Stimulated activated CD4-positive, alpha-beta T cell treated with anti-CD3 and anti-CD28 coated beads, TNF-alpha, amount 100 ng/mL, for 4 hours (primary cell): ENCODE measurements around the gene PLCH2.

ENCODE experiments used
- DNase-seq, 3 experiments: peaks; one replicate each; pipeline ENCODE4 v3.0.0-alpha.2; 2020; ENCODE audit warnings: low read depth in 3 of 3

PLCH2 gene

GRCh38 chr1:2513939-2514652, 38.0 kb downstream of the PLCH2 start:
- no peak for DNase-seq

DNA sequence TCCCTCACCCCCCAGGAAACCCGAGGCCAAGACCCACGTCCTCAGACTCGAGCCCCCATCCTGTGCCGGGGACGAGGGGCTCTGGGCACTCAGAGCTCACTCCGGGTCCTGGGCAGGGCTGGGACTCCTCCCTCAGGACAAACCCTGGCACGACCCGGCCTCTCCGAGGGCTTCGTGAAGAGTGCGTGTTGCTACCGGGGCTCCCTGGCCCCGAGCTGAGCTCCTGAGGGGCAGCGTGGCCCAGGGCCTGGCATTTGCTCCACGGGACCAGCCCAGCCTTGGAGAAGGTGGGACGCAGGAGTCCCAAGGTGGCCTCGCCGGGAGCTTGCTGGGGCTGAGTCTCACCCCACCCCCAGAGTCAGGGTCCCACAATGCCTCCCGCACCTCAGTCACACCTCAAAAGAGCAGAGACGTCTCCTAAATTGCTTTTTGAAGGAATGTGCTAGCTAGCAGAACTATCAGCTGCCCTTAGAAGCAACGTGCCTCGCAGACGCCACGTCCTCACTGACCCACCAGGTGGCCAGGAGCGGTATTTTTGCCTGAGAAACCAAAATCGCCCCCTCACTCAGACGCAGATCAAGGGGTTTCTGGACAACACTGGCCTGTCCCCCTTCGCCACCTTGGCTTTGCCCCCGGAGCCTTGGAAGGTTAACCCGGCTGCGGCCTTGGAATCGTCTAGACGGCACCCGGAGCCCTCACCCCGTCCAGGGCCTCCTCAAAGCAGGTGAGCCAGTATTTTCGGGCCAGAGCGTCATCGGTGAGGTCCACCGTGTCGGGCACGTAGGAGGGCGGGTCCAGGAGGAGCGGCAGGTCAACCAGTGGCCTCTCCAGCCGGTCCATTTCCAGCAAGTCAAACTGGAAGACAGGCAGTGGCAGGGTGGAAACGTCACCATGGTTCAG, 39.0 kb downstream of the PLCH2 start:
- DNase-seq = no peak

DNA sequence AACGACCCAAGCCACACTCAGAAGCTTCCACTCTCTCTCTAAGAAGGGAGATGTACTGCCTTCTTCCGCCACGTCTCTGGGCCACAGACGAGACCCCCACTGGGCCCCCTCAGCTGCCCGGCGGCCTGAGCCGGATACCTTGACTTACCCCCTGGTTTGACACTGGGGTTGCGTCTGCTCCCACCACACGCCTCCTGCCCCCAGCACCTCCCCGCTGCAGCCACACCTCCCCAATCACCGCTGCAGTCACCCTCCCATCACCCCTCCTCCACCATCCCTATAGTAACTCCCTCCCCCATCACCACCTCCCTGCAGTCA, 39.6 kb downstream of the PLCH2 start:
- no peak for DNase-seq

GRCh38 chr1:2516124-2516523, 40.0 kb downstream of the PLCH2 start:
- DNase-seq = no peak

DNA sequence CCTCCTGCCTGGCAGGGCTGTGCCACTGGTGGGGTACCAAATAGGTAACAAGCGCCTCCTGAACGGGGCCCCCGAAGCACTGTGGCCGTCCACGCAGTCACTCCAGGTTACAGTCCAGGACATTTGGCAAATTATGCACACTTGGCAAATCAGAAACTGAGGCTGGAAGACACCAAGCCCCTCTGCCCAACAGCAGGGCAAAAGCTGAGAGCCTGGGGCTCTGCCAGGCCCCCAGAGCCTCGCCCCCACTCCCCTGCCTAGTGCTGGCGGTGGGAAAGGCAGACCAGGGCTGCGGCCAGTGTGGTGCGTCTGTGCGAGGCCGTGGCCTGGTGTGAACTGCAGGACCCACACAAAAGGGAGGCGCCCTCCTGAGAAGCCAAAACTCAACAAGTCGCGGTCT, 40.9 kb downstream of the PLCH2 start:
- no peak for DNase-seq

- DNase-seq = no peak
These were observed 41.9 kb downstream of the PLCH2 start for GRCh38 chr1:2517966-2518365.

DNA sequence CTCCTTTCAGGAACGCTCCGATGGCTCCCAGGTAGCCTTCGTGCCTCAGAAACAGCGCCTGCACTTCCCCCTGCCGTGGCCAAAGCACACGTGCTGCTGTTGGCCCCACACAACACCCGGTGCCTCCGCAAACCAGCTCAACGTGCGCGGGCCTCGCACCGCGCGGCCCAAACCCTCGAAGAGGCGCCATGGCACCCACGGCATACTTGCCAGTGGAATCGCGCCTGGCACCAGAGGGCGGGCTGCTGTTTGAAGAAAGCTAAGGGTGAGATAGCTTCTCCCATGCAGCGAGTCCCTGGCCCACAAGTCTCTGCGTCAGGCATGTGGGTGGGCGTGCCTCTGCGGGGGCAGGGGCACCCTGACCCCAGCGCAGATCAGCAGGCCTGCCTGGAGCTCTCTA, 42.4 kb downstream of the PLCH2 start:
- DNase-seq = no peak

- no peak for DNase-seq
These were observed 43.1 kb downstream of the PLCH2 start for GRCh38 chr1:2519029-2519685.

DNA sequence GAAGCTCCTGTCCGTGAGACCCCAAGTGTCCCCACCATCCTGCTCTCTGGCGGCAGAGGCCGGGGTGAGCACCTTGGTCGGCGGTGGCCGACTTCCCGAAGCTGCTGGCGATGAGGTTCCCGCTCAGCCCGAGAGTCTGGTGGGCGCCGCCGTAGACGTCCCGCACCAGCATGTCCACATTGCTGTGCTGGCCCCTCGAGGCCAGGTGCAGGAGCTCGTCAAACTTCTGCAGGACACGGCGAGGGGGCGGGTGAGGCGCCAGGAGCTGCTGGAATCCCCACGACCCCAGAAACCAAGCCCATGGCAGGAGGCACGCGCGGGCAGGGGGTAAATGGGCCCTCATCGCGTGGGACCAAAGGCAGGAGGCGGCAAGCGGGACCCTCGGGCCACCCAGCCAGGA, 43.6 kb downstream of the PLCH2 start:
- no peak for DNase-seq

DNA sequence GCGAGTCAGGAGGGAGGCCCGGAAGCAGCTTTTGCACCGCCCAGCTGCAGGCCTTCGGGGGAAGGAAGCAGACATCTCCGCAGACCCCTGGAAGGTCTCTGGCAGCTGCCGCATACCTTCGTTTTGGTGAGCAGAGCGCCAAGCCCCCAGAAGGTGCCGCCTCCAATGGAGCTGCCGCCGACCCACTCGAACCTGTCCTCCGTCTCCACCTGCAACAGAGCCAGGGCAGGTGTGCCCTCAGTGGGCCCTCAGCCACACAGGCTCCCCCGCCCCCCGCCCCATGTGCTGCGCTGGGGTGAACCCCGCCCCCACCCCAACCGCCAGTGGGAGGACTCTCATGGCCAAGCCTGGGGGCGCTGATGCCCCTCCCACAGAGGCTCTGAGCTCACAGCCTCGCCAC, 44.1 kb downstream of the PLCH2 start:
- DNase-seq = no peak

DNA sequence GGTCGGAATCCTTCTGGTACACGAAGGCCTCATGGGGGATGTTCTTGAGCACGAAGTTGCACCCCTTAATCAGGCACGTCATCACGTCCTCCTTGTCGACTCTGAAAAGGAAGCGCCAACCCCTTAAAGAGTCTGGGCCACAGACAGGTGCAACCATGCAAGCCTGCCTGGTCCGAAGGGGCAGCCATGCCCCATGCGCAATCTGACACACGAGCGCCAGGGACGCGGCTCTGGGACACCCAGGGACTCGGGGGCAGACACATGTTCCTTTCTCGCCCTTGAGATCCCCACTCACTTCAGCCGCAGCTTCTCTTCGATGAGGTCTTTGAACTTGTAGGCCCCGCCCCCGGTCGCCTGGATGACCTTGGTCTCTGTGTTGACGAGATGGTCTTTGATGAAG, 44.7 kb downstream of the PLCH2 start:
- no peak for DNase-seq

DNA sequence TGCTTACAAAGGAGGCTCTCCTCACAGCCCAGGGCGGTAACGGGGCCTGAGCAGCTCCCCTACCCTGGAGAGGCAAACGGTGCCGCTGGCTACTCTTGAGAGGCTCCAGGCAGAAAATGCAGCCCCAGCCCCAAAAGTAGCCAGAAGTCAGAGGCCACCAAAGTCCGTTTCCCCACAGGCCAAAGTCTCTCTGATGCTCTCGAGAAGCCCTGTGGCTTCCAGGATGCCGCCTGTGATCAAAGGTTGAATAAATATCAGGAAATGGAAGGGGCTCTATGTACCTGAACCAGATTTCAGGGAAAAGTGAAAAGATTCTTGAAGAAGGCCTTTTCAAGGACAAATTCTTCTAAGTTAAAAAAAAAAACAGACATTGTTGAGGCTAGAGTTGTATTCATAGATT, 46.1 kb downstream of the PLCH2 start:
- DNase-seq = no peak

- no peak for DNase-seq
These were observed 47.3 kb downstream of the PLCH2 start for GRCh38 chr1:2523191-2523890.

GRCh38 chr1:2523891-2524609, 48.0 kb downstream of the PLCH2 start:
- no peak for DNase-seq

DNA sequence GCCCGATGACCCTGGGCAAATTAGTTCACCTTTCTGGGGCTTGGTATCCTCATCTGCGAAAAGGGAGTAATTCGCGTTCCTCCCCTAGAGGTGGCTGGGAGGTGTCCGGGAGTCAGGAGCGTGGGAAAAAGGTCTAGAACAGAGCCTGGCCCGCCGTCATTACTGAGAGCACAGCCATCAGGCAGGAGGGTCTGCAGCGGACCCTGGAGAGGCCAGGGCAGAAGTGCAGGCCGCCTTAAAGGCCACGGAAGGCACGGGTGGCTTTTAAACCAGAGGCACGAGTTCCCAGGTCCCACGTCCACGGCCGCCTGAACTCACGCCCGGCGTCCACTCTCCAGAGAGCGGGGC, 49.5 kb downstream of the PLCH2 start:
- DNase-seq = no peak

DNA sequence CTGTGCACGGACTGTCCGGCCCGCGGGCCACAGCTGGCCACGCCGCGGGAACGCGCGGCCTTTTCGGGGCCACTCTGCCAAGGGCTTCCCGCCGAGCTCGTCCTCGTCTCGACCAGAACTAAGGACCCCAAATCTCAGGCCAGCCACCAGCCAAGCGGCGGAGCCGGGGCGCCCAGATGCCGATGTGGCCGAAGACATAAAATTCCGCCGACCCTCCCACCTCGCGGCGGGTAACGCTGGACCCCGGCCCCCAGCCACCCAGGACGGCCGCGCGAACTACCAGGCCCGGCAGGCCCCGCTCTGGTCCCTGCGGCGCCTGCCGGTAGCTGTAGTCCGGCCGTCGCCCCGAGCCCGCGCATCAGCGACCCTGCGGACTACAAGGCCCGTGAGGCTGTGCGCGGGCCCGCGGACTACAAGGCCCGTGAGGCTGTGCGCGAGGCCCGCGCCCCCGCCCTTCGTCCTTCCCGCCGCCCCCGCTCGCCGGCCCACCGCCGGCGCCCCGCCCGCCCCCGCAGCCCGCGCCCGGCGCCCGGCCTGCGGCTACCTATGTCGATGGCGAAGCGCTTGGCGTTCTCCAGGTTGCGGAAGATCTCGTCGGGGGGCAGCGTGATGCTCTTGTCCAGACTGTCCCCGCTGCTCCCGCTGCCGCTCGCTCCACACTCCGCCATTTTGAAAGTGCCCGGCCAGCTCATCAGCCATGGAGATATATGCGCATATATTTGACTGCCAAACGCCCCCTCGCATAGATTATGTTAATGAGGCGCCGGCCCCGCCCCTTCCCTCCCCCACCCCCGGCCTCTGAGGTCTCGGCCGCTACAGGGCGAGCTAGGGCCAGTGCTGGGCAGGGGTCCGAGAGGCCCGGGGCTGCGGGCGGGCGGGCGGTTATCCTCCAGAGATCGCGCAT, 50.1 kb downstream of the PLCH2 start, which contains the start of gene PANK4:
Gene PANK4, minus strand, starts transcription at position 677 of the 904 bp plus-strand sequence. Its CDS starts 9 bp downstream, at position 668.
- DNase-seq = peak; percentile 81 to 82 (median 81)

GRCh38 chr1:2526824-2527555, 50.9 kb downstream of the PLCH2 start:
- DNase-seq = peak in 1 of 3 experiments; percentile 32

- no peak for DNase-seq
These were observed 51.4 kb downstream of the PLCH2 start for GRCh38 chr1:2527556-2527860.

DNA sequence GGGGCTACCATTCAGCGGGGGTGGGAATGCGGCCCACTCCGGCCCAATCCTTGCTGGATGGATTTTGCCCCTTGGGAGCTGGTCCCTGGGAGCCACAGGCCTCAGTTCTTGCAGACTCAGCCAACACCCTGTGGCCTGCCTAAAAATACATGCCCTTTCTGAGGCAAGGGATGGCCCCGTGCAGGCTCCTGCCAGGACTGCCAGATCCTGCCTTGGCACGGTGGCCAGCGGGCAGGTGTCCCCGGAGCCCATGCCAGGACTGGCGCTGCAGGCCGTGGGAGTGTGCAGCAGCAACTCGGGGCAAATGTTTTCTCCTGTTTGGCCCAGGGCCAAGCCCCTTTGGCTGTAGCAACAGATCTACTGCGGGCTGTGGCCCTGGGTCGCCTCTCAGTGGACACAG, 51.9 kb downstream of the PLCH2 start:
- DNase-seq = no peak

DNA sequence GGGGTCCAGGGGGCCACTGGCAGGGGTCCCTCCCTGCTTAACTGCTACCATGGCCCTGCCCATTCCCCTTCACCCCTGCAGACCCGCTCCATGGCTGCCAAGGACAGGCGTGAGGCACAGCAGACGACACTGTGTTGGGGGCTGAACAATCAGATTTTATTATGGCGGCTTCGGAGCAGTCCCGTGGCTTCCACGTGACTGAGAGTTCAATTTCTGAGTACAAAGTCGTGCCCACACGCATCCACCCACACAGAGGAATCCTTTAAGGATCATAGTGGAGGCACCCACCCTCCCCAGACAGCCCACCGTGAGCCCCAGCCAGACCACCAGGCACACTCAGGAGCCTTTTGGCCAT, 52.5 kb downstream of the PLCH2 start:
- DNase-seq = no peak
